GM21737 (cell line): Measurements from ENCODE around the gene SYNE1.

Source experiments
- ATAC-seq: cut with Tn5 transposase; IDR thresholded peaks from one replicate; pipeline ENCODE4 v1.9.1; 2021; ENCODE audit warnings: mild to moderate bottlenecking, moderate library complexity; ENCODE audit not compliant: unreplicated experiment

SYNE1 gene

DNA sequence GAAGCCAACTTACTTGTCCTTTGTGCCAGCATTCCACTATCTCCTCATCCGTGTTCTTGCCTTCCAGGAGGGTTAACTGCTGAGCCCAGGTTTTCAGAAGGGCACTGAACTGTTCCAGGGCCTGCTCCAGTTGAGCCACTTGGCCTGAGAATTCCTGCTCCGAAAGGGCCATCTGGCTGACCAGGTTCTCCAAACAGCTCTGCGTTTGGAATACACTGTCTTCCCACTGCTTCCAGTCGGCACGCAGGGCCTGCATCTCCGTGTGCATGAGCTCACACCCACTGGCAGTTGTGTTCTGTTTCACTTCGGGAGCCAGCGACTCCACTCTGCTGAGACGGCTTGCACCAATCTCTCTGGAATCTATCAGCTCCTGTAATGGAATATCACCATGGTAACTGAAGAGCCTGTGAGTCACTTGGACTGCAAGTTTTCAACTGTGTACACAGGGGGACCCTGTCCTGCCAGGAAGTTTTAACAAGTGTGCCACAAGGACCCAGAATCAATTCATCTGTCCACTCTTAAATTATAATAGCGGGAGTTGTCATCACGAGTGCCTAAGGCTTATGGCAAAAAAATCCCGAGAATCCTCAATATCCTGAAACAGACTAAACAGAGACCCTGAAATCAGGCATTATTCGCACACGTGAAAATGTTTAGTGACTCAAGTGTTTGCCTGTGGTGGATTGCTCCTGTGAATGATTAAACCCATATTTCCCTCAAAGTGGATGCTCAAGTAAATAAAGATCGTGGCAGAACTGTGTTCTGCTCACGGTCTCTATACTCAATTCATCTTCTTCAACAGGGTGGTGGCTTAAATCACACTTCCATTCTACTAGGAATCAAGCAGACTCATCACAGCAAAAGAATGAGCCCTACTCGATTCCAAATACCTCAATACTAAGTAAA, 255.9 kb downstream of the SYNE1 start:
- ATAC-seq = no peak

DNA sequence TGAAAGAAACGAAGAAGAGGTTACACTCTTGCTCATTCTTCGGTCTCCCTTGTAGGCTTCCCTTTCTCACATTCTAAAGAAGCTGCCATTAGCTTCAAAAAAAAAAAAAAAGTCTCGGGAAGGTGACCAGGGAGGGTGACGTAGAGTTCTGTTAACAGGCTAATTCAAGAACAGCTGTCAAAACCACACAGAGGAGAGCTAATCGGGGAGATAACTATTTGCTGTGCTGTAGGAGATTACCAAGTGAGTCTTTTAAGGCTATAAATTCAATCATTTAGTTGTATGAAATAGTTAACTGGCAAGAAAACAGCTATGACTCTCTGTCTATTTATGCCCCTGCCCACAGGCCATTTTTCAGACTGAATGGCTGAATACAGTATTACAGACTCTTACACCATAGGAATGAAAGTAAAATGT, 256.8 kb downstream of the SYNE1 start:
- ATAC-seq = no peak

DNA sequence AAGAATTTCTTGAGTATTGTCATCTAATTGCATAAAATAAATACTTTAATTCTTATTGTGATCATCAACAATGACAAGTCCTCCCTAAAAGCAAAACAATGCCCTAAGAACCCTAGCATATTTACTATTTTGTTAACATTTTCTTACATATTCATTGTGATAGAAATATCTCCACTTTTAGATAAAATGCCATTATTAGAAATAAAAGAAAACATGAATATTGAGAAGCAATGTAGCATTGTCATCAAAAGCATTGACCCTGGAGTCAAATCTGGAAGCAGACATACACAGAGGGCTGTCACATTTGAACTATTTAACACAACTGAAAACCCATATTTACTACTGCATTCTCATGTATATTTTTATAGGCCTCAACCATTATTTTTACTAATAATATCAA, 257.7 kb downstream of the SYNE1 start:
- no peak for ATAC-seq

DNA sequence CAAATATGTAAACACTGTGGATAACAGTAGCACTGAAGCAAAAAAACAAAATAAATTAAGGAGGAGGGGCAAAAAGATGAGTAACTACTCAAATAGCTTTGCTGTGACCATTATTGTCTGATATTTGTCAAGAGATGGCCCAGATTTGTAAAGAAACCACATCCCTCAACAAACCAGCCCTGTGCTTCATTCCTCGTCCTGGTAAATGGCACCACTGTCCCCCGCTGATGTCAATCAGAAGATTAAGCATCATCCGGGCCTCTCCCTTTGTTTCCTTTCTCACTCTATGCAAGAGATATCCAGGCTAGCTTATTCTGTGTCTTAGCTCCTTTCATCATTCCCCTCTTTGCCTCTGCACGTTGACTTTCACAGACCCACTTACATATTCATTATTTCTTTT, 259.0 kb downstream of the SYNE1 start:
- ATAC-seq = no peak

DNA sequence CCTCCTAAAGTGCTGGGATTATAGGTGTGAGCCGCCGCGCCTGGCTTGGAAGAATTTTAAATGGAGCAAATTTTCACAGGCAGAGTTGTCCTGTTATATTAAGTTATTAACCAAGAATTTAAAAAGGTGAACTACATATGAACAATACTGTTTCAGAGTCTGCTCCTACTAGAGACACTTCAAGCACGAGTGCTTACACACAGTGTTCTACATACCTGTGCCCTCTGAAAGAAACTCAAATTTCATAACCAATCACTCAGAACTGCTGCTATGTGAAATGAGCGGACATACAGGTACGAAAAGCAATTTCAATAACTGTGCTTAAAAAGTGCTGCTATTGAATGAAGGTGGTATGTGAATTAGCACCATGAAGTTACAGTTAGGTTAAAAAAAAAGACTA, 262.0 kb downstream of the SYNE1 start:
- ATAC-seq = no peak

DNA sequence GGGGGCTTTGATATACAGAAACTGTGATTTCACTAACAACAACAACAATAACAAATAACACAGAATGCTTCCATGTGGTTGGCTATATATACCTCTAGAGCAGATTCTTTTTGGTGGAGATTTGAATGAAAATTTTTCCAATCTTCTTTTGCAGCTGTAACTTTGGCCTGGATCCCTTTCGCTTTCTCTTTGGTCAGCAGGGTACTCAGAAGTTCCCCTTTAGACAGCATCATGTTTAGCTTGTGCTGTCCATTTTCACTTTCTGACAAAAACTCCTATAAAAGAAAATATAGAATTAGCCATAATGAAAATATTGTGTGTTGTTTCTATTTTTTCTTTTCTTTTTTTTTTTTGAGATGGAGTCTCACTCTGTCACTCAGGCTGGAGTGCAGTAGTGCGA, 264.2 kb downstream of the SYNE1 start:
- ATAC-seq = no peak

DNA sequence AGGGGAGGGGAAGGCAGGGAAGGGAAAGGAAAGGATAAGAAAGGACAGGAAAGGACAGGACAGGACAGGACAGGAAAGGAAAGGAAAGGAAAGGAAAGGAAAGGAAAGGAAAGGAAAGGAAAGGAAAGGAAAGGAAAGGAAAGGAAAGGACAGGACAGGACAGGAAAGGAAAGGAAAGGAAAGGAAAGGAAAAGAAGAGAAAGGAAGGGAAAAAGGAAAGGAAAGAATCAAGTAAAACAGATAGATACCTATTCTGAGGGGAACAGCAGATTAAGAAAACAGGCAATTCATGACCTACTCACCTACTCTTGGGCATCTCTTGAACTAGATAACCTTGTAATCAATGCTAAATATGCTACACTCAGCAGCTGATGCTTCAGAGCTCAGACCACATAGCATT, 265.4 kb downstream of the SYNE1 start:
- no peak for ATAC-seq

DNA sequence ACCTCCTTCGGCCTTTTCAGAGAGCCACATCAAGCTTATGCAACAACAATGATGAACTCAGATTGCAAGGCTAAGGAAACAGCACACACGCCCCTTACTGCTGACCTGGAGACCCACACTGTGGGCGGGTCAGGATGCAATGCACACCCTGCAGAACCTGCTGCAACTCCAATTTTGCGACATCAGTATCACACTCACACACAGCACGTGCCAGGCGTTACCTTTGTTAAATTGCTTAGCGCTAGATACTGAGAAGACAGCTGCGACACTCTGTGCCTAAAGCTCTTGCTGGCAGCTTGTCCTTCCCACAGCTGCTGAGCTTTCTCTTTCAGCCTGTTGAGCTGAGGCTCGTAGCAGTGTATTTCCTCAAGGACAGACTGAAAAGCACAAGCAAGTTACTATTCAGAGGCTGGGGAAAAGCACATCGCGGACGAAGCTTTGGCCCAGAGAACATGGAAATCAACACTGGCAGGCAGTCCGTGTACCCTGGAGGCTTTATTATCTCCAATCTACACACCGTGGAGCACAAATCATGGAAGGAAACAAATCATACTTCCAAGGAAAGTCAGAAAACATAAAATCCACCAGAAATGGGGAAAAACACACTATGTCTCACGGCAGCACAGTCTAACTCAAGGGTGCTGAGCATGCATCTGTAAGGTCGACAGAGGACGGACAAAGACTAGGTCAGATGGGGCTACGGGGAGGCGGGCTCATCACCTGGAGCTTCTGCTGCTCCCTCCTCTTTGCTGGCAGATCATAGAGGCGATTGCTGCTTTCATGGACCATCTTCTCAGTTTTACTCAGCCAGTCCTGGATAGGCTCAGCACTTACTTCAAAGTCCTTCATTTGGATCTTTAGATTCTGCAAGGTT, 268.2 kb downstream of the SYNE1 start:
- no peak for ATAC-seq

DNA sequence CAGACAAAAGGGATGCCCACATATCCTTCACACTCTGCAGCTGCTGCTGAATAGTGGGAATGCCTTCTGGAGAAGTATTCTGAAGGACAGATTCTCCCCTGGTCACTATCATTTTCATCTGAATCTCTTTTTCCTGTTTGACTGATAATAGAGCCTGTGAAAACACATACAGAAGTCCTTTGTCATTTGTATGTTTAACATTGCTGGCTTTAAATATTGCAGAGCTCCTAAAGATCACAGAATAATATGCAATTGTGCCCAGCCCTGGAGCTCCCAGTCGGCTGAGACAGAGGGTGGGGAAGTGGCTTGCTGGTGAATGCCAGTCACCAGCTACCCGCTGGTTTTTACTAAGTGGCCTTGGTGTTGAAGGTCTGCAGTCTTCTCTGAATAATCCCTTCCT, 272.3 kb downstream of the SYNE1 start:
- ATAC-seq = no peak

DNA sequence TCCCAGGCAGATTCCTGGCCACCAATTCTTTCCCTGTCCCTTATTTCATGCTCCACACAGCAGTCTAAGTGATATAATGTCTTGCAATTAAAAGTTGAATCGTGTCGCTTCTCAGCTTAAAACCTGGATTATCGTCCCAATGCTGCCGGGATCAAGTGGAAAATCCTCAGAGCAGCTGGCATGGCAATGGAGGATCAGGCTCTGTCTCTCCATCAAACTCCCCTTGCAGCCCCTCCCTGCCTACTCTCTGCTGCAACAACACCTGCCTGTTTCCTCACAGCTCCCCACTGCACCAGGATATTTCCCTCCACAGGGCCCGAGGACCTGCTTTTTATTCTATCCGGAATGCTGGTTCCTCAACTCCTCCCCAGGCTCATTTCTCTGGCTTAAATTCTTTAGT, 277.1 kb downstream of the SYNE1 start:
- ATAC-seq = no peak

DNA sequence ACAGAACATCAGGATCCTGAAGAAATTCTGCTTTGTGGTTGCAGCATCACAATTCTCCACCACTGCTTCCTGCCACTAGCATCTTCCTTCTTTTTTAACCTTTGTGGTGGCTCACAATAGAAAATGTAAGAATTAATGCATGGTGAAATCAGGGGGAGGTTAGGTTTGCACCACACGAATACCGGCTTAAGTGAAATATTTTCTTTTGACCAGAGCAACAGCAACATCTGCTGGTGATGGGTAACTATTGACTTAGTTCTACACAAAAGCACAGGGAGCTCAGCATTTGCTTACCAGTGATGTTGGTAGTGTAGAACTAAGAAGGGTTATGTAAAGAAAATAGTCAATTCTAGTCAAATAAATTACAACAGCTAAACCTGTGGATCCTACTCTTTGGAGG, 280.5 kb downstream of the SYNE1 start:
- ATAC-seq = no peak

DNA sequence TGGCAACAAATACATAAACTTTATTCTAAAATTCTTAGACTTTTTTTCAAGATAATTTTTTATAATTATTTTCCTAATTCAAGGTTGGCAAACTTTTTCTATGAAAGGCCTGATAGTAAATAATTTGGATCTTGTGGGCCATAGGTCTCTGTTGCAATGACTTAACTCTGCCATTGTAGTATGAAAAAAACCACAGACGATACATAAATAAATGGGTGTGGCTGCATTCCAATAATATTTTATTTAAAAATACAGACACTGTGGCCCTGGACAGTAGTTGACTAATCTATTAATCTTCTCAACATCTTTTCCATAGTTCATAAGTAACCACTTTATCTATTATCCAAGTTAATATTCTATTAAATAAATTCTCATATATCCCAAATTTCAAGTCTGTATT, 281.1 kb downstream of the SYNE1 start:
- ATAC-seq = no peak

DNA sequence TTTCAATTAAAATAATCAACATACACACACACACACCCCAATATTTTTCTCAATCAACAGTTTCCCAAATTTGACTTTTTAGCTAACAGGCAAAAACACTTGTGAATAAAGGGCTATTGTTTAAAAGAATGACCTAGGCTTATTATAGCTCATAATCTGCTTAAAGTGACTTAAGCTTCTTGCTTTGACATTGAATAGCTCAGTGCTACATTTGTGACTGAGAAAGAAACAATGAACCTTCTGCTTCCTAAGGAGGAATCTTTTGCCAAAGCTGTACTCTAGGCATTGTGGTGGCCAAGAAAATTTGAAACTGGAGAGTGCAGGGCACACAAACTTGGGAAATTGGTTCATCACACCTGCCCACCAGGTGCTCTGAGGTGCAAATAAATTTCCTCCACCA, 282.0 kb downstream of the SYNE1 start:
- ATAC-seq = no peak

DNA sequence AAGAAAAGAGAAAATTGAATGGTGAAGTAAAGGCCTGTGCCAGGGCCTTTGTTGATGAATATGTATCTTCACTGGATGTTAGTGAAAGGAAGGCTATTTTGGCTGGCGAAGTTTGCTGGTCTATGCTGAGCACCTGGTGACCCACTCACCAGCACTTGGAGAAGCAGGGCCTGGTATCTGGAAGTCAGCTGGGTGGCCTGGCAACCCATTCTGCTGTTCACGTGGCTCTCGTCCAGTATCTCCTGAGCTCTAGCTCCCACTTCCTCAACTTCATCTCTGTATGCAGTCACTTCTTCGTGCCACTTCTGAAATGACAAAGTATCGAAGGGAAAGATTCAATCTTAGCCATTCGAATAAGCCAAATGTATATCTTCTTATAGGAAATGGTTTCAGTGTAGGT, 283.7 kb downstream of the SYNE1 start:
- no peak for ATAC-seq

DNA sequence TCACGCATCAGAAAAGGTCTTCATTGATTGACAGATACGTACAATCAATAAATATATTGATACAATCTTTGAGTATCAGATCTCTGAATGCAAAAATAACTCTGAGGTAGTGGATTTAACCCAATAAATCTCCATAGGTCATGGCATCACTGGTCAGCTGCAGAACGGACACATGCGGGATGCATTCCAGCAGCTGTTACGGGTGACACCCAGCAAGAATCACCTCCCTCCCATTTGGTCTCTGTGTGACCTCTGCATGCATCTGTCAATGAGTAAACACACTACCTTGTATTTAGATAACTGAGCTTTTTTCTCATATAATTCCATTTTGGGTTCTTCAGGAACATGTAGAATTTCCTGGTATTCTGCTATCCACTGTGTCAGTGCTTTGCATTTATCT, 285.4 kb downstream of the SYNE1 start:
- no peak for ATAC-seq

DNA sequence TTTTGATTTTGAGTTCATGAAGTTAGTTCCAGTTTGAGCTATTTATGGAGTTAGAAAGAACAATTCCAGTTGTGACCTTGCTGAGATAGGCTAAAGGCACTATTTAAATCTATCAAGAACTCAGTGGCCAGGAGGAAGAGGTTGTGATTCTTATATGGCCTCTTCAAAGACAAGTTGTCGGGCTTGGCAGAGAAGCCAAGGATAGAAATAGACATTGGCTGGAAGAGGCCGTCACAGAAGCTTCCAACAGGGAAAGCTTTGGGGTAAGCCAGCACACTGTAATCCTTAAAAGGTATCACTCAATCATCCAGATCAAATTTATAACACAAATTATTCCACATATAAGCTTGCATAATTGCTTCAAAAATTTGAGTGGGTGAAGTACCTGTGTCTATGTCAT, 286.1 kb downstream of the SYNE1 start:
- no peak for ATAC-seq

DNA sequence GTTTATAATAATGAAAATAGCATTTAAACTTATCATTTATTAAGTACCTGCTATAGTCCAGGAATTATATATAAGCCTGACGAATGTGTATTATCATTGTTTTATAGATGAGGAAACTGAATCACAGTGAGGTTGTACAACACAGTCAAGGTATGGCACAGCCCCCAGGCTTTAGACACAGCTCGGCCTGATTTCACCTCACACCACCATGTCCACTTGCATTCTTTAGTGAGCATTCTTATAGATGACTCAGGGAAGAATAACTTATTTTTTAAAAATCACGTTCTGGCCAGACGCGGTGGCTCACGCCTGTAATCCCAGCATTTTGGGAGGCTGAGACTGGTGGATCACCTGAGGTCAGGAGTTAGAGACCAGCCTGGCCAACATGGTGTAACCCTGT, 289.0 kb downstream of the SYNE1 start:
- no peak for ATAC-seq

DNA sequence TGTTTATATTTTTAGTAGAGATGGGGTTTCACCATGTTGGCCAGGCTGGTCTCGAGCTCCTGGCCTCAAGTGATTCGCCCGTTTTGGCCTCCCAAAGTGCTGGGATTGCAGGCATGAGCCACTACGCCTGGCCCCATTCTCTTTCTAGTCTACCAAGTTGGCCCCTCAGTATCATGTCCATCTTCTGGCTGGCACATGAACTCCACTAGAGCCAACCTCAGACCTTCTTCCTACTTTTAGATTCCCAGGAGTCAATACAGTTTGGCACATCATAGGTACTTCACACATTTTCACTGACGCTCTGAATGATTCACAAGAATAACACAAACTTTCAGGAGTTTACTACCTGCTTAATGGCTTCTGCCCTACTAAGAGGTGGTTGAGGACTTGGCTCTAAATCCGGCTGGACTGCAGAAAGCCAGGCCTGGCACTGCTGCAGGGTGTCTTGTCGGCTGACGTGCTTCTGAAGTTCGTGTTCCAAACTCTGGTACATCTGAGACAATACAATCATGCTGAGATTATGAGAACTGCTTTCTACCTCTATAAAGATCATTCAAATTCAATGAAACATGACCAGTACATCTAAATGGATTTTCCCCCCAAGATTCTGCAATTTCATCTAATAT, 293.3 kb downstream of the SYNE1 start:
- ATAC-seq = no peak

DNA sequence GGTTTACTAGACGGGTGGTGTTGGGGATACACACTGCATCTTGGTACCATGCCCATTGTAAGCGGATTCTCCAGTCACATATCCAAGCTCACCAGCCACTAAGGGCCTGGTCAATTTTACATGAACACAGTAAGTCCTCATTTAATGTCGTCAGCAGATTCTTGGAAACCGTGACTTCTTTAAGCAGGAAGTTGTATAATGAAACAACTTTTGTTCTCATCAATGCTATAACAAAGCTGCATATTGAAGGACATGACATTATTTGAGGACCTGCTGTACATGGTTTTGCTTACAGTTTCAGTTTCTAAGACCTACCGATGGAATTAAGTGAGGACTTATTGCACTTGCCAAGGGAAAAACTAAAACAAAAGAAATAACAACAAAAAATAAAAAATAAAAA, 295.6 kb downstream of the SYNE1 start:
- no peak for ATAC-seq

DNA sequence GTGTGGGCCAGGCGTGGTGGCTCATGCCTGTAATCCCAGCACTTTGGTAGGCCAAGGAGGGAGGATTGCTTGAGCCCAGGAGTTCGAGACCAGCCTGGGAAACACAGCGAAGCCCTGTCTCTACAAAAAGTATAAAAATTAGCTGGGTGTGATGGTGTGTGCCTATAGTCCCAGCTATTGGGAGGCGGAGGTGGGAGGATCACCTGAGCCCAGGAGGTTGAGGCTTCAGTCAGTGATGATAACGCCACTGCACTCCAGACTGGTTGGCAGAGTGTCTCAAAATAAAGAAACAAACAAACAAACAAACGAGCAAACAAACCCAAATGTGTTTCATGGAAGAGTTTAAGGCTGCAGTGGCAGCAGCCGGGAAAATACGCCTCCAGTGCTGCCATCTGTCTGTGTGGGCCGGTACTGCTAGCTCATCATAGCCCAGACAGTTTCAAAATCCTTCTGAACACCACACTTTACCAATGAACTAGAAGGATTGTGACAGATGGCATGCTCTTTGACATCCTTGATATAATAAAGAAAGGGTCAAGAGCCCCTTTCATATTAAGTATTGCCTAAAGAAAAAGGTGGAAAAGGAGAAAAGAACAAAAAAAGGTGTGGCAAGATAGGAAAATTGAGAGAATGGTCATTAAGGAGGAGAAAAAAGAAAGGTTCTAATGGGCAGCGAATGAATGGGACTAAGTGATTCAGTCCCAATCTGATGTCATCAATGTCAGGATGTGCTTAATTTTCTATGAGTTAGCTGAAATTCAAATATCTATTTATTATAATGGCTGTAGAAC, 298.6 kb downstream of the SYNE1 start:
- peak; percentile 80 for ATAC-seq

DNA sequence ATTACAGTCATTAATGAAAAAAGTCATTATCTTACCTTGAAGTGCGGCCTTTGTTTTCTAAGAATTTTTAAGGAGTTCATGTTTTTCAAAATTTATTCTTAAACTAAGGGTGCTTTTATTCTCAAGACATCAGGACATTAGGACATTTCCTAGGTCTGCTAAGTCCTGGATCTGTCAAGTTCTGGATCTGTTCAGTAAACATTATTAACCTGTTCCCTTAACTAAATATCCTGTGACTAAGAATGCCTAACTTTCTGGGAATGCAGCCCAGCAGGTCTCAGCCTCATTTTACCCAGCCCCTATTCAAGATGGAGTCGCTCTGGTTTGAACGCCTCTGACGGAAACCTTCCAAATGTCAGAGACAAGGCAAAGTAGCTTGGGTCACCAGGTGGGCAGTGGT, 302.6 kb downstream of the SYNE1 start:
- no peak for ATAC-seq
